HG03571 (cell line): ENCODE results near the gene STEAP1B.
A peak's percentile ranks its signal among the peaks of the same experiment; 100 is the strongest.
"Not testable (repeated sequence)": the region's sequence is repeated elsewhere in the genome, so short reads cannot be mapped to it uniquely, and the experiment has no call there.

ENCODE experiments used
- ATAC-seq: cut with Tn5 transposase; IDR thresholded peaks from one replicate; pipeline ENCODE4 v1.9.1; 2021; ENCODE audit not compliant: unreplicated experiment

The STEAP1B gene

DNA sequence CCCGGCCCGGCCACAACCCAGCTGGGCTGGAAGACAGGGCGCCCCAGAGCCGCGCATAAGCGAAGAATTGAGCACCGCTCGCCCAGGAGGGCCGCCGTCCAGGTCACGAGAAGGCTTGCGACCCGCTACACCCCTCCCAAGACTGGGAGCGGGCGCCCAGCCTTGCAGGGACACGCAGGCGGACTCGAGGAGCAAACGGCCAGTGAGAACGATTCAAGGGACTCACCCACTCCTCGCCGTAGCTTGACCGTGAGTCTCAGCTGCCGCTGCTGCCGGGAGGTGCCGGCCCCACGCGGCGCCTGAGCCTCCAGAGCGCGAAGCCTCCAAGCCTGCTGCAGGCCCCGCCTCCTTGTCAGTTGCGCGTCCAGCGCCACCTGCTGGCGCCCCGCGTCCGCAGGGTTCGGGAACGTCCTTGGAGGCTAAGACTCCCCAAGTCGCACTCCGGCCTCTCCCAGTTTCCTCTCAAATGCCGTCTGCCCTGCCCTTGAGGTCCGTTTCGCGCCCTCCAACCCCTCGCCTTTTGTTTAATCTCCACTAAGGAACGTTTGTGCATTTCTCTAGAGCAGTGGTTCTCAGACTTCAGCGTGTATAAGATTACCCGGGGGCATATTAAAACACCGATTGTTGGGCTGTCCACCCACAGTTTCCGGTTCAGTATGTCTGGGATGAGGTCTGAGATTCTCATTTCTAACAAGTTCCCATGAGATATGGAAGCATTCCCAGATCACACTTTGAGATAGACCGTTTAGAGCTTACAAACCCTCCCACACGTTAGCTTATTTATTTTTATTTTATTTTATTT is at the start of gene STEAP1B:
STEAP1B (minus strand) TSS at position 301 of the 802 bp plus-strand sequence. CDS start 5,333 bp downstream, outside the sequence.
- peak; percentile 95 for ATAC-seq

DNA sequence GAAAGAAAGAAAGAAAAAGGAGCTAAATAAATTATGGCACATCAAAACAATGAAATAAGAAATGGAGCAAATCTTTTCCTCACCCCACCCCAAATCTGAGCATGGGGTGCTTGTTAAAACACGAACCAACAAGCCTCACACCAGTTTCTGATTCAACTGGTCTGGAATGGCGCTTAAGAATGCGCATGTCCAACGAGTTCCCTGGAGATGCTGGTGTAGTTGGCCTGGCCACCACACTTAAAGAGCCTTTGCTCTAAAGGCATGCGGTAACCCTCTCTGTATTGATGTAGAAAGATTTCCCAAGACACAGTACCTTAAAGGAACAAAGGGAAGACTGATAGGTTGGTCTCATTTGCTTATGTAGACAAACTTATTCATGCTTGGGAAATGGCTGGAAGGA is 49.1 kb upstream of the STEAP1B start:
- no peak for ATAC-seq

DNA sequence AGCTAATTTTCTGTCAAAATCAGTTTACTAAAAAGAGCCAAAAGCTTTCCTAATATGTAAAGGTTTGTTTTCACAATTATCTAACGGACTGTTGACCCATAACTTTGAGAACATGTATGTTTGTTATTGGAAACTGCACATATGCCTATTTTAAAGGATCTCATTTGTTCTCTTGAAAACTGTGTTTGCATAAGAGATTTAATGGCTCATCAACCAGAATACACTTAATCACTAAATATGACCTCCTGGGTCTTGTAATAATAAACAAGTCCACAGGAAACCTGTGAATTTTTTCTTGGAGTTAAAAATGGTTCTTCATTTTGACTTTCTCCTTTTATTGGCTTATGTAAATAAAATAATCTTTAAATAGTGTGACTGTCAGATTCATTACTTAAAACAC is 48.3 kb upstream of the STEAP1B start:
- no peak for ATAC-seq

DNA sequence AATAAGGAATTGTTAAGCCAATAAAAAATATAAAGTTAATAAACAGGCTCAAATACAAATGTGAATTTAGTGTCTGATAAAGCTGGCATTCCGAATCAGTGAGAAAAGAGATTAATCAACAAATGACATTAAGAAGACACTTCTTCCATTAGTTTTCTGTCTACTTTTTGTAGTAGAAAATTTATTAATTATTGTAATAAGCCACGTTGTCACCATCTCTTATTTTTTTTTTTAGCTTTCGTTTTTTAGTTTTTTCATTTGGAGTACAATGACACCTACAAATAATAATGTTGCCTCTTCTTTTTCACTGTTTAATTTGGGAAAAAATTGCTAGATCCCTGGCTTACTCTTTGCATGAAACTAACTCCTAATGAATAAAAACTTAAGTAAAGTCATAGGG is 46.8 kb upstream of the STEAP1B start:
- ATAC-seq = no peak

DNA sequence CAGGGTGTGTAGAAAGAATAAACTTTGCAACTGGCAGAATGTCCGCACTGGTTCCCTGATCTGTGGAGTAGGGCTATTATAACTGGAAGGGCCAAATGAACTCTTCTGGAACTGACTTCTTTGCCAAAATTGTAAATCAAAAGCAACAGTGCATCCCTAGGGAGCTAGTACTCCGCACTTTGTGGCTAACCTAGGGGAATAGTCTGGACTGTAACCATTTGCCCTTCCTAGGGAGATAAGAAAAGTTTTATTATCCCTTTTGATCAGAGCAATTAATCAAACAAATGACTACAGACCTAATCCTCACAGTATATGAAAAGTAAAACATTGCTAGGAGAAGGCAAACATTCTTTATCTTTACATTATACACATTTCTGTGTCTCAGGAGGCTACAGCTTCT is 45.5 kb upstream of the STEAP1B start:
- ATAC-seq = no peak

DNA sequence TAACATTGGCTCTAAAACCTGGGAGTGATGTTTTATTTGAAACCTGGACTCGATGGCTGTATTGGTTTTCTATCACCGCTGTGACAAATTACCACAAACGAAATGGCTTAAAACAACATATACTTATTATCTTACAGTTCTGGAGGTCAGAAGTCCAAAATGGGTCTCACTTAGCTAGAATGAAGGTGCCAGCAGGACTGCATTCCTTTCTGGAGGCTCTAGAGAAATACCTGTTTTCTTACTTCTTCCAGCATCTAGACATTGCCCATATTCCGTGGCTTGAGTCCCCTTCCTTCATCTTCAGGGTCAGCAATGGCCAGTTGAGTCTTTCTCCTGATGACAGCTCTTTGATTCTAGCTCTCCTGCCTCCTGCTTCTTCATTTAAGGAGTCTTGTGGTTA is 44.3 kb upstream of the STEAP1B start:
- no peak for ATAC-seq

DNA sequence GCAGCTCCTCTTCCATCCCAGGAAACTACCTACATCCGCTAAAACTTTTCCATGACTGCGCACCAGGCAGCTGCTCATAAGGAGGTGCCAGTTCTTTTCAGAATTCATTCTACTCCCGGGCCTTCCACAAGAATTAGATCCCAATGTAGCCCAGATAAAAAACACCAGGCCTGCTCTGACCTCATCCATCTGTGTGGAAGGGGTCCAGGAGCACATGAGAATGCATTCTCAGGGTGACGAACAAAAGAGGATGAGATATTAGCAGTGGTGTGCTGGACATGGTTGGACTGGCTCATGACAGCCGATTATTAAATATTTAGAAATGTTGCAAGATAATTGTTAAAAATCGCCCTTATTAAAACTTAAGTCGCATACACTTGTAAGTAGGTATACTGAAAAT is 43.2 kb upstream of the STEAP1B start:
- no peak for ATAC-seq

DNA sequence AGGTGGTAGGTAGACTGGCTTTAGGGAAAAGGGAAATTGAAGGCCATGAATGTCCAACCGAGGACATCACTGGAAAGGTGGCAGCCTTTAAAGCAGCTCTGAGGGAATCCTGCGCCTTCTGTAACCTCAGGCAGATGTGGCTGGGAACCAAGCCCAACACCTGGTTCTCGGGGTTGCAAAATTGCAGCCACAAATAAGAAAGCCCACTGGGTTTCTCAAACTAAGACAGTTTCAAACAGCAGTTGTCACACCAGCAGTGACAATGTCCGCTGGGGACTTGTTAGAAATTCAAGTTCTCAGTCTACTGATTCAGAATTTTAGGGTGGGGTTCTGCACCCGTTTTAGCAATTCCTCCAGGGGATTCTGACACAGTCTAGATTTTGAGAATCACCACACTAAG is 42.7 kb upstream of the STEAP1B start:
- no peak for ATAC-seq

DNA sequence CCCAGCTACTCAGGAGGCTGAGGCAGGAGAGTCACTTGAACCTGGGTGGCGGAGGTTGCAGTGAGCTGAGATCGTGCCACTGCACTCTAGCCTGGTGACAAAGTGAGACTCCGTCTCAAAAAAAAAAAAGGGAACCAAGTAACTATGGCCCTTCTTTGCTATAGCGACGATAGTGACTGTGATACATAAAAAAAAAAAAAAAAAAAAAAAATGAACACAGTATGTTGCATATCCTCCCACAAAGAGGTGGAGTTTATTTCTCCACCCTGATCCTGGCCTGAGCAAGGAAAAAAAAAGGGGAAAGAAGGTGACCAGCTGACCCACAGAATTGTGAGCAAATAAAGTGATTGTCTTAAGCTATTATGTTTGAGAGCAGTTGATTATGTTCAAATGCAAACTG is 42.3 kb upstream of the STEAP1B start:
- no peak for ATAC-seq

DNA sequence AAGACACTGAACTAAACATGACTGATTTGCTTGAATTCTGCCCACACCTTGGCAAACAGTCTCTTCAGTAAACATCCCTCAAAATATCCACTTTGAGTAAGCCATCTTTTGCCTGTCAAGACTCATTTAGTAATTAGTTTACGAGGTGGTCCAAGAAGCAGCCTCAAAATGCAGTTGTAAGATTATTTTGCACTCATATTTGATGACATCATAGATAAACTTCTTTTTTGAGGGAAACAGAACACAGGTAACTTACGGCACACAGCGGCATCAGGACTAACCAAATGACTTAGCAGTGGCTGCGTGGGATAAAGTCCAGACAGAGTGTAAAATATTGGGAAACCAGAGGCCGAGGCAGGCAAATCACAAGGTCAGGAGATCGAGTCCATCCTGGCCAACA is 41.8 kb upstream of the STEAP1B start:
- ATAC-seq = no peak

DNA sequence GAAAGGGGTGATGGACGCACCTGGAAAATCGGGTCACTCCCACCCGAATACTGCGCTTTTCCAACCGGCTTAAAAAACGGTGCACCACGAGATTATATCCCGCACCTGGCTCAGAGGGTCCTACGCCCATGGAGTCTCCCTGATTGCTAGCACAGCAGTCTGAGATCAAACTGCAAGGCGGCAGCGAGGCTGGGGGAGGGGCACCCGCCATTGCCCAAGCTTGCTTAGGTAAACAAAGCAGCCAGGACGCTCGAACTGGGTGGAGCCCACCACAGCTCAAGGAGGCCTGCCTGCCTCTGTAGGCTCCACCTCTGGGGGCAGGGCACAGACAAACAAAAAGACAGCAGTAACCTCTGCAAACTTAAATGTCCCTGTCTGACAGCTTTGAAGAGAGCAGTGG is 28.5 kb upstream of the STEAP1B start:
- not testable (repeated sequence) for ATAC-seq

DNA sequence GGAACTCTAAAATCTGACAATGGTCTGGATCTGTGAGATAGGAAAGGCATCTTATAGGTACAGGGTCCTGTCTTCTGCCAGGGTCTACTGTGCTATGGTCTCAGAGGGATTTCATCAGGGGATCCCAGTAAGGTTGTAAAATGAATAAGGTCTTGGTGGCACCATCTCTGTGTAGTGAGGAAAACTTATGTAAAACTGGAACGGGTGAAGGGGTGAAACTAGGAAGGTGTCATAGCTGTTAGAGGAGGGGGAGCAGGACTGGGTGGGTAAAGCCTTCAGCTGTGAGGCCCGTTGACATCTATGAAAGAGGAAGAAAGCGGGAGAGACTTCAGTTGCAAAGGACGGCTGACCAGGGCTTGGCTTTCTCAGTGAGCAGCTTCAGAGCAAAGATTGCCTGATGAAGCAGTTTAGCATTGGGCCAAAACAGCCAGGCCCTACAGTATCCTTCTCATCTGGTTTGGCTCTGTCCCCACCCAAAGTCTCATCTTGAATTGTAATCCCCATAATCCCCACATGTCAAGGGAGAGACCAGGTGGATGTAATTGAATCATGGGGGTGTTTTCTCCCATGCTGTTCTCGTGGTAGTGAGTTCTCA is 24.5 kb upstream of the STEAP1B start:
- not testable (repeated sequence) for ATAC-seq

DNA sequence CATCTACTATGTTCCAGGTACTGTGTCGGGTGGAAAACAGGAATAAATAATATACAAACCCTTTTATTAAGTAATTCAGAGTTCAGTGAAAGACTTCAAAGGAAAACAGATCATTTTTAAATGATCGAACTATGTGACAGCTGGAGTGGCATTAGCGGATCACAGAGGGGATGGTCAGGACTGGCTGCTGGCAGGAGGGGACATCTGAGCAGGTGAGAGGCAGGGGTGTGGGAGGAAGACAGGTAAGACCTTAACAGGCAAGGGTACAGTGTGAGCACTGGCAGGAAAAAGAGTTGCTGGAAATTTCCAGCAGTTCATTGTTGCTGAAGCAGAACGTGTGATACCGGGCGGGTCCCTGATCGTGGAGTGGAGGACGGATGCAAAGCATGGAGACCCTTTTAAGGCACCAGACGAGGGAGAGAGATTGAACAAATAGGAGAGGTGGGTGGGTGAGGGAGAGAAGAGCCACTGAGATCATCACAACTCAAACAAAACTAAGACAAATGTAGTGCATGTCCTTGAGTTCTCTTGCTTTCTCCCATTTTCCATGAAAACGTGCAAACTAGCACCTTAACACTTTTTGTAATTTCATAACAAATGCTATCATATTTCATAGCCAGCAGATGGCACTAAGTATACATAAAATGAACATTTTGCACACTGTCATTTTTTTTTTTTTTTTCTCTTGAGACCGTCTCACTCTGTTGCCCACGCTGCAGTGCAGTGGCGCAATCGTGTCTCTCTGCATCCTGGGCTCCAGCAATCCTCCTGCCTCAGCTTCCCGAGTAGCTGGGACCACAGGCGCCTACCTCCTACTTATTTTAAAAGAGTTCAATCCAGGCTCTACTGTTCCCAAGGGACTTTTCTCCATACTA is 23.7 kb upstream of the STEAP1B start:
- ATAC-seq = not testable (repeated sequence)

DNA sequence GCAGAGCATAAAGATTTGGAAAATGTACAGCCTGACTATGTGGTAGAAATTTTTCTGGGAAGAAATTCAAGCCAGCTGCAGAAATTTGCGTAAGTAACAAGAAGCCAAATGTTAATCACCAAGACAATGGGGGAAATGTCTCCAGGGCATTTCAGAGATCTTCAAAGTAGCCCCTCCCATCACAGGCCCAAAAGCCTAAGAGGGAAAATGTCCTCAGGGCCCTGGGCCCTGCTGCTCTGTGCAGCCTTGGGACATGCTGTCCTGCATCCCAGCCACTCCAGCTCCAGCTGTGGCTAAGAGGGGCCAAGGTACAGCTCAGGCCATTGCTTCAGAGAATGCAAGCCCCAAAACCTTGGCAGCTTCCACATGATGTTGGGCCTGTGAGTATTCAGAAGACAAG is 19.6 kb upstream of the STEAP1B start:
- ATAC-seq = not testable (repeated sequence)

DNA sequence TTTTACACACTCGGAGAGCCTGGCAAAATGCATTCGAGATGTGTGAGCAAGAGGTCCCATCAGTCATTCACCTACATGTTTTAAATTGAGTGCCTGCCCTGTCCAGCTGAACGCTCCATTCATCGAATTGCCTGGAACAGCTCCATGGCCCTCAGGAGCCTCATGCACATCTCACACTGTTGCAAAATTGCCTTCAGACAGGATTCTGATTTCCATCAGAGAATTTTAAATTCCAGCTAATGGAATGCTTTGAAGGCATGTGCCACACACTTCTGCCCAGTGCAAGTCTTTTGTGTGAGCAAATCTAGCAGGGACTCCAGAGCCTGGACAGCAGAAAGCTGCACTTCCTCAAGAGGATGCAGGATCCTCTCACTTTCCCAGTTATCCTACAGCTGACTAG is 17.0 kb upstream of the STEAP1B start:
- ATAC-seq = not testable (repeated sequence)

DNA sequence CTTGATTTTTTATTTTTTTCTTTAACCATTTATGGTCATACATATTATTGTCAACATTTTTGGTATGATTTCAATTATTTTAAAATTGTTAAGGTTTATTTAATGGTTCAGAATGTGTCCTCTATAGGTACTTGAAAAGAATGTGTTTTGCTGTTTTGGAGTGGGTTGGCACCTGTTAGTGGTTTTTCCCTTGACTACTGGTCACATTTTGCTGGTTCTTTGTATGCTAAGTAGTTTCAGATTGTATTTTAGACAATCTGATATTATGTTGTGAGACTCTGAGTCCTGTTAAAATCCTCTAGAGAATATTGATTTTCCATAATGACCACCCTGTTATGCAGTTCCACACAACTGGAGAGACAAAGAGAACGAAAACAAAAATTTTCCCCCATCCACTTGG is 15.0 kb upstream of the STEAP1B start:
- not testable (repeated sequence) for ATAC-seq

DNA sequence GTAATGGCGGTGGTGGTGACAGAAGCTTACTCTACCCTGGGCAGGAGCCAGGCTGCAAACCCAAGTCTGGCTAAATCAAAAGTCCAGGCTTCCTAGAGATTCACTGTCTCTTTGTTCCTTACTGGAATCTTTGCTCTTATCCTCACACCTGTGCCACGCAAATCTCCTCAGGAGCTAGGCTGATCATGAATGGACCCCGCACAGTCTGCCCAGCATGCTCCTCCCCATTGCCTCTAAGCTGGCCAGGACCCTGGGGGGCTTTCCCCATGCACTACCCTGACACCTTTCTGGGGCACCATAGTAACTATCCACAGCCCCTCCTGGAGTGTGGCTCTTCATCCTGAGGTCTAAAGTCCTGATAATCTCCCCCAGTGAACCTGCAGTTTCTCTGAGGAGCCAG is 7.3 kb upstream of the STEAP1B start:
- ATAC-seq = not testable (repeated sequence)

DNA sequence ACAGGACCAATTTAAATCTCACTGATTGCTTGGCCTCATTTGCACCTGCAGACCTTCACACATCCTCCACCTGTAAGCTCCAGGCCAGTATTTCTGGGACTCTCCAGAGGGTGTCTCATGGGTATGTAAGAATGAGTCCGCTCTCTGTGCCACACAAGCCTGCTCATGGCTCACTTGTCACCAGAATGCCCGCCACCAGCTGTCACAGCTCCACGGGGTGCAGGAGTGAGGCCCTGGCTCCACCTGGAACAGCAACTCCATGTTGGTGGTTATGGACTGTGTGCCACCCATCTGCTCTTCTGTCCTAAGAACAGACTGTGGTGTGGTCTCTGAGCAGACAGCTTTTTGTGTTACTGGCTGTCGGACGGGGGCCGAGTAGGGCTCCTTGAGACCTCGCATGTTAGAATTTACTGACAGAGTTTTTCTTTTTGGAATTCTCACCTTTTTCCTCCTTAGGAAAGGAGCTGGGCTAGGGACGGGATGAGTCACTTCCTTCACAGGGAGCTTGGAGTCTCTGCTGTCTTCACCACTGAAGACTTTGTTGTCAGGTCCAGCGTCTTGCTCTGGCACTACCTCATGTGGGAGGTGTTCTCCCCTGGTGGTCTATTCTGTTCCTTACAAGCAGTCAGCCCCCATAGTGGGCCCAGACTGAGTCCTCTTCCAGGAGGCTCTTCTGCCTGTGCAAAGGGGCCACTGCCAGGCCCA is 6.5 kb upstream of the STEAP1B start:
- not testable (repeated sequence) for ATAC-seq

DNA sequence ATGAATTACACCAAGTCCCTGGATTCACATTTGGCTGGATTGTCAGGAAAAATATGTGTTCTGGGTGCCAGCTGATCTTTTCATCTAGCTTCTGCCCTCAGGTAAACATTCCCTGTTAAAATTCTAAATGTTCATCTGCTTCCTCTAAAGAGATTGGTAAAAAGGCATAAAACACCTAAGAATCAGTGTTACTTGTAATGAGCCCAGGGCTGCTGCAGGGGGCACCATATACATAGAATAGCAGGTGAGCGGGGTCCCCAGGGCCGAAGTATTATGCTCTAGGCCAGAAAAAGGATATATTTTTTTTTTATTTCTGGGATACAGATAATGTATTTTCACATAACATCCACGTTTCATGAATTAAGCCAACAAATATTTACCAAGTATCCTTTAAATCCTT is 4.5 kb upstream of the STEAP1B start:
- not testable (repeated sequence) for ATAC-seq

DNA sequence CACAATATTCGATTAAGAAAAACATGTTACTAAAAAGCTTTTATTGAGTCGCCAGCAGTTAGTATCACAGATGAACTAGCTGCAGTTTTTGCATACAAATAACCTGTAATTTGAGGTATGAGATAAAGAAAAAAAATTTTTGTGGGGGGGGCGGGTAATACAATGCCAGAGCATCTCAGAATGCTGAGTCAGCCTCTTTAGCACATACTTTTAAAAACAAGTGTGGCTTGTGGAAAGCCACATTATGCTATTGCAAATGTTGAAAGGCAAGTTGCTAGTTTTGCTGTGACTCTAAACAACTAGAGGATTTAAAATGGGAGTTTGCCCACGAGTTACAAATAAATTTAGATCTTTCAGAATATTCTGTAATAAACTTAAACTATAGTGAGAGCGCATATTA is 2.1 kb upstream of the STEAP1B start:
- not testable (repeated sequence) for ATAC-seq

DNA sequence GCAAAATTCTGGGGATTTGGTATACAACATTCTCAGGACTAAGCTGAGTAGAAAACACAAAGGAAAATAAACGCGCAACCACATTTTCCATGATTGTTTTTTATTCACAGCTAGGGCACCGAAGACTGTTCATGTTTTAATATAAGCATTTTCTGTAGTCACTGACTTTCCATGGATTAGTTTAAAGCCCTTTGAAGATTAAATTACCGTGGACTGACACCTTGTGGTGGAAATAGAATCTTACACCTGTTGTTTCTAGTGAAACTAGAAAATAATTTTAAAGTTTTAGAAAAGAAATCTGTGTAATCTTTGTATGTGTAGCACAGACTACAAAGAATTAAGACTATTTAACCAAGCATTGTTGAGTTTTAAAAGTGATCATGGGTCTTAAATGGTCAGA is 1.3 kb upstream of the STEAP1B start:
- not testable (repeated sequence) for ATAC-seq
